Astrocyte of the spinal cord (primary cell): ENCODE results near the gene SPAG8.

ENCODE experiments used
- DNase-seq: peaks from one replicate; pipeline ENCODE4 v3.0.0; 2011; ENCODE audit warnings: low read depth, low spot score
- H3K4me3 ChIP-seq: 2 replicates; pipeline ENCODE4 v1.5.1; 2011; ENCODE audit warnings: low read depth, mild to moderate bottlenecking, low read length, moderate library complexity
- in situ Hi-C: cut with HindIII; loops from 2 replicates; pipeline ENCODE4 v1.10.0; 2017; ENCODE audit warnings: low sequenced_read_pairs
- TF ChIP-seq, protein P1 (sequence below): IDR thresholded peaks from 2 replicates; pipeline ENCODE4 v1.5.1; 2012; ENCODE audit warnings: low read depth, mild to moderate bottlenecking, low read length, inconsistent platforms

Gene SPAG8

DNA sequence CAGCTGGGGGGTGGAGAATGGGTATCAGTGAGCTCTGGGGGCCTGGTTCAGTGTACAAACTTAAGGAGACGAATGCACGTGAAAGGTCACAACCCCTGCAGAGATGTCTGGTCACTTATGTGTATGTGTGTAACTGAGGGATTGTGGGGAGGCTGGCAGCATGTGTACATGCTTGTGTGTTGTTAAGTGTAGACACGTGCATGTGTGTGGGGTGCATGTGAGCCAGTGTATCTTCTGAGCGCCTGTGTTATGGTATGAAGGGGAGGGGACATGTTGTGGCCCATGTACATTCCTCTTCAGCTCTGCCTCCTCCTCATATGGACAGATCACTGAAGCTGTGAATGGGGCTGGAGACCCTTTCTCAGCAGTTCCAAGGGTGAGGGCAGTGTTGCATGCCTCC, 19.0 kb upstream of the SPAG8 start:
- TF ChIP-seq, protein P1, sequence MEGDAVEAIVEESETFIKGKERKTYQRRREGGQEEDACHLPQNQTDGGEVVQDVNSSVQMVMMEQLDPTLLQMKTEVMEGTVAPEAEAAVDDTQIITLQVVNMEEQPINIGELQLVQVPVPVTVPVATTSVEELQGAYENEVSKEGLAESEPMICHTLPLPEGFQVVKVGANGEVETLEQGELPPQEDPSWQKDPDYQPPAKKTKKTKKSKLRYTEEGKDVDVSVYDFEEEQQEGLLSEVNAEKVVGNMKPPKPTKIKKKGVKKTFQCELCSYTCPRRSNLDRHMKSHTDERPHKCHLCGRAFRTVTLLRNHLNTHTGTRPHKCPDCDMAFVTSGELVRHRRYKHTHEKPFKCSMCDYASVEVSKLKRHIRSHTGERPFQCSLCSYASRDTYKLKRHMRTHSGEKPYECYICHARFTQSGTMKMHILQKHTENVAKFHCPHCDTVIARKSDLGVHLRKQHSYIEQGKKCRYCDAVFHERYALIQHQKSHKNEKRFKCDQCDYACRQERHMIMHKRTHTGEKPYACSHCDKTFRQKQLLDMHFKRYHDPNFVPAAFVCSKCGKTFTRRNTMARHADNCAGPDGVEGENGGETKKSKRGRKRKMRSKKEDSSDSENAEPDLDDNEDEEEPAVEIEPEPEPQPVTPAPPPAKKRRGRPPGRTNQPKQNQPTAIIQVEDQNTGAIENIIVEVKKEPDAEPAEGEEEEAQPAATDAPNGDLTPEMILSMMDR = no peak
- no peak for DNase-seq
- in situ Hi-C loops = no loop called here
- H3K4me3 ChIP-seq = no peak overlapping the region

DNA sequence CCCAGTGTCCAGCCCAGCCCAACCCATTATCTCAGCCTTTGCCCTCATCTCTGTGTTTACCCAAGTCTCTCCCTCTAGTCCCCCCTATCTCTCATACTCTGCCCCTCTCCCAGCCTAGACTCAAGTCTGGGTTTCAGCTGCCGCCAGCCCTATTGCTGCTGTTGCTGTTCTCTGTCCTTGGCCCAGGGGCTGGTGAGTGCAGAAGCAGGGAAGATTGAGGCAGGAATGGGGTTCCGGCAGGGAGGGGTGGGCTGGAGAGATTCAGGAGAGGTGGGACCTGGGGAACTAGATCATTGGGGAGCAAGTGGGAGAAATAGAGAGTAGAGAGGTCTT, 17.7 kb upstream of the SPAG8 start:
- TF ChIP-seq, protein P1 = no peak
- in situ Hi-C loops = no loop called here
- peak overlapping the region; percentile 67 for H3K4me3 ChIP-seq
- no peak for DNase-seq

DNA sequence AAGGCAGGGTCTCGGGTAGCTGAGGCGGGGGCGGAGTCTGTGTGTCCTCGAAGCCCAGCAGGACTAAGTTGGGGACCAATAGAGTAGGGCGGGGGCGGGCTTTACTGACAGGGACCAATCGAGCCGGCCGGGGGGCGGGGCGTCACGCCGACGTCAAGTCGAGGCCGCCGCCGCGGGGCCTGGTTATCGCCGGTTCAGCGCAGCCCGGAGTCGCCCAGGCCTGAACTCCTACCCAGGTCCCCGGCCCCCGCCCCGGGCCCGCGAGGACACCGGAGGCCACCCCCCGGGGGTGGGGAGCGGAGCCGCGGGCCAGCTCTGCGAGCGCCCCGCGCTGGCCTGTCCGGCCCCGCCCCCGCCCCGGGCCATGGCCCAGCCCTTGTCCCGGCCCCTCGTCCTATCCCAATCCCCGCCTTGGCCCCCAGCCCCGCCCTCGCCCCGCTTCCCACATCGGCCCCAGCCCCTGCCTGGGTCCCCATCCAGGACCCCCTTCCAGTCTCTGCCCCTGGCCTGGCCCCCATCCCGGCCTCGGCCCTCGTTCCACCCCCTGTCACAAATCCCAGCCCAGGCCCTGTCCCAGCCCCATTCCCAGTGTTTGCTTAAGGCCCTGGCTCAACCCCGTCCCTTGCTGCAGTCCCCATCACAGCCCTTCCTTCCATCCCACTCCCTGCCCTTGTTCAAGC, 17.2 kb upstream of the SPAG8 start, which contains the start of gene TMEM8B:
Gene TMEM8B (plus strand): TSS at position 145 of the 680 bp plus-strand sequence. CDS start 220 bp downstream, at position 365.
- TF ChIP-seq, protein P1 = no peak
- in situ Hi-C loops = no loop called here
- DNase-seq = peak; percentile 92
- peak within 1 kb of the TSS; percentile 67 for H3K4me3 ChIP-seq

DNA sequence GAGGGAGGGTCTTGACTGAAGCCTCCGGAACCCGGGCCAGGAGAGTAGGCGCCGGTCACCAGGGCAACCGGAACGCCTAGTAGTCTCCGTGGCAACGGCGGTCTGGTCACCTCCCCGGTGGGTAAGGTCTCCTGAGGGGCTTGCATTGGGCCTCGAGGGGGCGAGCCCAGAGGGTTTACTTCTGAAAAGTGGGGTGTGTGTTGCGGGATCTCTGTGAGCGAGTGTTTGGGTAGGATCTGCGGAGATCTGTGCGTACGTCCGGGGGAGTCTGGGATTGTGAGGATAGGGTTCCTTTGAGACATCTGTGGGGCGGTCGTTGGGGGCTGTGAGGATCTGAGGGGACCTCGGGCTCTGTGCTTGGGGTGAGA, 16.6 kb upstream of the SPAG8 start, which contains the start of gene FAM221B:
Gene FAM221B (minus strand): TSS at position 17 of the 368 bp plus-strand sequence. CDS start 2,571 bp downstream, outside the sequence.
- peak within 1 kb of the TSS; percentile 67 for H3K4me3 ChIP-seq
- DNase-seq = no peak
- in situ Hi-C loops = no loop called here
- TF ChIP-seq, protein P1 = no peak

DNA sequence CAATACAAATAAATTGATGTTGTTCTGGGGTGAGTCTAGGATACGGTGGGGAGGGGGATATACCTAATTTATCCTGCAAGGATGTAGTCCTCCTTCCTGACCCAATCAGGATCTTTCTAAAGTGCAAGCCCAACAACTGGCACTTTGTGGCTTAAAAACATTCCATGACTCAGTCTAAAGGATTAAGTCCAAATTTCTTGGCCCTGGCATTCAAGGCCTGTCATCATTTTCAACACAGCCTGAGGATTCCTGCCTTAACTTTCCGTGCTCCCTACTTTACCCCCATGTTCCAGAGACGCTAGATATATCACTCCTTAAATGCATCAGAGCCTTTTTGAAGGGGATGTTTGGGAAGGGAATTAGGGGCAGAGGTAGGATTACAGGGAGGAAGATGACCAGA, 15.4 kb upstream of the SPAG8 start:
- TF ChIP-seq, protein P1 = no peak
- no peak overlapping the region for H3K4me3 ChIP-seq
- in situ Hi-C loops = no loop called here
- DNase-seq = peak; percentile 40

DNA sequence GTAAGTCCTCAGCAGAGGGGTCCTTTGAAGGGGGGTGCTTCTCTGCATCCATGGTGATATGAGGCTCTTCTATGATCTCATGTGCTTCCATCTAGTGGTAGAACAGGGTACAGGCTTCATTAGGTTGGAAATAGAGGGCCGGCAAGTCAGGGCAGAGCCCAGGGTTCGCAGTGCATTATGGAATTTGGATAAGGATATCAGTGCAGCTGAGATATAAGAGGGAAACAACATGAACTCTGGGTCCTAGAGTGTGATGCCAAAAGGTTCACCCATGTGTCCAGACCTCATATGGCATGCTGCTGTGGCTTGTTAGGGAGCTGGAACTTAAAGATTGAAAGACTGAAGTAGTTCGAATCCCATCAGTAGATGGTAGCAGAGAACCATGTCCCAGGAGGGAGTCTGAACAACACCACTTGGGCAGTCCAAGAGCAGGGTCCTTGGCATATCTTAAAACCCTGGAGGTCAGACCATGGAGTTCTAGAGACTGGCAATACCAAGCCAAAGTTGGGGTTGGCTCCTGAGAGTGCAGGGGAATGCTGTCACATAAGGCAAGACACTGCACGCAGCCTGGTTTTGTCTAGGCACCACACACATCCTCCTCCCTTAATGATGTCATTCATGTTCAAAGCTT, 14.1 kb upstream of the SPAG8 start:
- TF ChIP-seq, protein P1 = peak; percentile 82
- DNase-seq = peak; percentile 81
- in situ Hi-C loops = no loop called here
- H3K4me3 ChIP-seq = no peak overlapping the region
